Measurements from ENCODE around the gene EMB. TPM values are rescaled to one million over a fixed set of nuclear protein-coding genes. Genes with fewer than 3 reads are reported as not detected.
"Not testable (repeated sequence)": the region's sequence is repeated elsewhere in the genome, so short reads cannot be mapped to it uniquely, and the experiment has no call there.

Gene EMB
- total and polyA plus RNA-seq, 2 experiments from 2014 or later: 0.22 TPM; not detected in 1

DNA sequence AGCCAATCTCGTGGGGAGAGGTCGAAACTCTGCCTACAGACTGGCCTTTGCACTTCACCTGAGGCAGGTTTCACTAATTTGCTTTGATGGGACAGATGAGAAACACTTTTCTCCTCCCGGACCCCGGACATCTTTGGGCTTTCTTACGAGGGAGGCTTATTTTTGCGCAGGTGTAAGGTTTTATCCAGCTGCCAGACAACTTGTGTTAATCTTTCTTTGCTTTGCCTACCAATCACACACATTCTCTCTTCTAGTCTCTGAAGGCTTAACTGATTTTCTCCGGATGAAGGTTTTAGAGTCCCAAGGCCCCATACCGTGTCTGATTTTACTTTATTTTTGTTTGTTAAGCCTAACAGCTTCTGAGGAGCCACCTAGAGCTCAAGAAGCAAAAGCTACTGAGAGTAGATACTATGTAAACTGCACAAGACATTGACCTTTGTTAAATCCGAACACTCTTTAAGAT is 436 bp upstream of the EMB start:
- H3K9me2 ChIP-seq (ENCODE audit: insufficient read depth): no peaks in the 10 kb centered on the region
- TF ChIP-seq EZH2 (IDR thresholded peaks at IDR 0.05; ENCODE audit: insufficient read depth, poor library complexity, severe bottlenecking) (no peak), EZH2phosphoT487 (IDR thresholded peaks at IDR 0.05; ENCODE audit: insufficient read depth, low read depth) (no peak)
- no peaks in the 10 kb centered on the region for H3K79me2 ChIP-seq (ENCODE audit: insufficient read depth)
- no peak overlapping the region for H3K4me3 ChIP-seq
- no peaks in the 10 kb centered on the region for H3K36me3 ChIP-seq (ENCODE audit: low read depth)
- H3F3A ChIP-seq (ENCODE audit: insufficient read depth): no peaks in the 10 kb centered on the region
- in situ Hi-C loops (cut with MboI): no loop called here
- no peak for DNase-seq
- no peak overlapping the region for H2AFZ ChIP-seq
- no peak overlapping the region for H3K4me2 ChIP-seq (ENCODE audit: unreplicated experiment)
- no peaks in the 10 kb centered on the region for H3K9me3 ChIP-seq (ENCODE audit: low read depth)
- H4K20me1 ChIP-seq (ENCODE audit: insufficient read depth): no peaks in the 10 kb centered on the region
- no peak overlapping the region for H3K9ac ChIP-seq
- WGBS, 2 experiments (ENCODE audit: low coverage in 1 of 2, low lambda C conversion rate in 2 of 2, missing lambda C conversion rate in 2 of 2): 5 to 6% methylated on average over 9 of the region's 9 CpGs
- H3K27me3 ChIP-seq (replicated peaks; ENCODE audit: insufficient read depth): peaks cover 5% of the 10 kb centered on the region; the same call in 1 of the 2 replicates
- no peak overlapping the region for H3K27ac ChIP-seq
- no peaks in the 10 kb centered on the region for H3K4me1 ChIP-seq (ENCODE audit: insufficient read depth)

DNA sequence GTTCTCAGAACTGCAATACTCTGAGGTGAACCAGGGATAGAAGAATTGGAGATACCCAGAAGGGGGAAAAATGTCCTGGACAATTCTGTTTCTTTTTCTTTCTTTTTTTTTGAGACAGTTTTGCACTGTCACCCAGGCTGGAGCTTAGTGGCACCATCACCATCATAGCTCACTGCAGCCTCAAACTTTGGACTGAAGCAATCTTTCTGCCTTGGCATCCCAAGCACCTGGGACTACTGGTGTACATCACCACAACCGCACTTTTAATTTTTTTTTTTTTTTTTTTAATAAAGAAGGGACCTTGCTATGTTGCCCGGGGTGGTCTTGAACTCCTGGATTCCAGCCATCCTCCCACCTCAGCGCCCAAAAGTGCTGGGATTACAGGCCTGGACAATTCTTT is 1.9 kb downstream of the EMB start:
- in situ Hi-C loops (cut with MboI): no loop called here
- no peaks in the 10 kb centered on the region for H3K4me1 ChIP-seq (ENCODE audit: insufficient read depth)
- no peaks in the 10 kb centered on the region for H3K36me3 ChIP-seq (ENCODE audit: low read depth)
- H3K9ac ChIP-seq: no peak overlapping the region
- H3K79me2 ChIP-seq (ENCODE audit: insufficient read depth): no peaks in the 10 kb centered on the region
- H4K20me1 ChIP-seq (ENCODE audit: insufficient read depth): no peaks in the 10 kb centered on the region
- H3F3A ChIP-seq (ENCODE audit: insufficient read depth): no peaks in the 10 kb centered on the region
- TF ChIP-seq EZH2 (IDR thresholded peaks at IDR 0.05; ENCODE audit: insufficient read depth, poor library complexity, severe bottlenecking) (no peak), EZH2phosphoT487 (IDR thresholded peaks at IDR 0.05; ENCODE audit: insufficient read depth, low read depth) (no peak)
- no peak overlapping the region for H3K27ac ChIP-seq
- no peak overlapping the region for H3K4me2 ChIP-seq (ENCODE audit: unreplicated experiment)
- no peak for DNase-seq
- H3K4me3 ChIP-seq: no peak overlapping the region
- 13 to 15% methylated on average over 3 of the region's 3 CpGs for WGBS, 2 experiments (ENCODE audit: low coverage in 1 of 2, low lambda C conversion rate in 2 of 2, missing lambda C conversion rate in 2 of 2)
- H3K9me3 ChIP-seq (ENCODE audit: low read depth): no peaks in the 10 kb centered on the region
- H3K9me2 ChIP-seq (ENCODE audit: insufficient read depth): no peaks in the 10 kb centered on the region
- peaks cover 5% of the 10 kb centered on the region; the same call in 1 of the 2 replicates for H3K27me3 ChIP-seq (replicated peaks; ENCODE audit: insufficient read depth)
- no peak overlapping the region for H2AFZ ChIP-seq

DNA sequence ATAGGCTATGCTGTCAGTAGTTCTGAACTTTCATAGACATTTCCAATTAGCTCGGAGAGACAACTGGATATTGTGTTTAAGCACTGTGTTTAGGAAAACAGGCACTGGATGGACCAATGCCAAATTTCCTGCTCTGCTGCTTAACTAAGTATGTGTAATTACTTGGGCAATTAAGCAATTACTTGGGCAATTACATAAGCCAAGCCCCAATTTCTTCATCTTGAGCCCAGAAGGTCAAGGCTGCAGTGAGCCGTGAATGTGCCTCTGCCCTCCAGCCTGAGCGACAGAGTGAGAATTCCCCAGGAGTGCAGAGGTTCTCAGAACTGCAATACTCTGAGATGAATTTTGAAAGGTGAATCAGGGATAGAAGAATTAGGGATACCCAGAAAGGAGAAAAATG is 3.0 kb downstream of the EMB start:
- H3K4me3 ChIP-seq; H3K36me3 ChIP-seq (ENCODE audit: low read depth); H3K4me1 ChIP-seq (ENCODE audit: insufficient read depth); H3K27me3 ChIP-seq (replicated peaks; ENCODE audit: insufficient read depth); H4K20me1 ChIP-seq (ENCODE audit: insufficient read depth); H3K4me2 ChIP-seq (ENCODE audit: unreplicated experiment); in situ Hi-C loops (cut with MboI); DNase-seq; H3F3A ChIP-seq (ENCODE audit: insufficient read depth); H3K27ac ChIP-seq; H3K79me2 ChIP-seq (ENCODE audit: insufficient read depth); H3K9ac ChIP-seq; H3K9me2 ChIP-seq (ENCODE audit: insufficient read depth); H3K9me3 ChIP-seq (ENCODE audit: low read depth); H2AFZ ChIP-seq: not testable (repeated sequence)
- WGBS, 2 experiments (ENCODE audit: low coverage in 1 of 2, low lambda C conversion rate in 2 of 2, missing lambda C conversion rate in 2 of 2): 22 to 33% methylated on average over 2 to 3 of the region's 3 CpGs

DNA sequence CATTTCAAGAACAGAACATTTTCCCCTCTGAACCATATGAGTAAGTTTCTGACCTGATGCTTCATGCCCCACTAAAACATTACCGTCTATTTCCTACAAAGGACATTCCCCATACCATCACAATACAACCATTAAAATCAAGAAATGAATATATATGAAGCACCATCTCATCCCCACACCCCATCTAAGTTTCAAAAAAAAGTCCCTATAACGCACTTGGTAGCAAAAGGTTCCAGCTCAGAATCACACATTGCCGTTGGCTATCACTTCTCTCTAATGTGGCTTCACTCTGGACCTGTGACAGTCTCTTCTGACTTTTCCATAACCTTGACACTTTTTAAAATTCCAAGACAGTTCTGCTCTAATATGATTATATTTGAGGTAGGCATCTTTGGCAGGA is 5.9 kb downstream of the EMB start:
- no peaks in the 10 kb centered on the region for H3K36me3 ChIP-seq (ENCODE audit: low read depth)
- TF ChIP-seq EZH2 (IDR thresholded peaks at IDR 0.05; ENCODE audit: insufficient read depth, poor library complexity, severe bottlenecking) (no peak), EZH2phosphoT487 (IDR thresholded peaks at IDR 0.05; ENCODE audit: insufficient read depth, low read depth) (no peak)
- H3F3A ChIP-seq (ENCODE audit: insufficient read depth): no peaks in the 10 kb centered on the region
- H3K4me2 ChIP-seq (ENCODE audit: unreplicated experiment): no peak overlapping the region
- H4K20me1 ChIP-seq (ENCODE audit: insufficient read depth): no peaks in the 10 kb centered on the region
- H3K27me3 ChIP-seq (replicated peaks; ENCODE audit: insufficient read depth): no peaks in the 10 kb centered on the region; the same call in 1 of the 2 replicates
- no peak overlapping the region for H3K27ac ChIP-seq
- H3K9me2 ChIP-seq (ENCODE audit: insufficient read depth): no peaks in the 10 kb centered on the region
- H2AFZ ChIP-seq: no peak overlapping the region
- H3K9me3 ChIP-seq (ENCODE audit: low read depth): no peaks in the 10 kb centered on the region
- in situ Hi-C loops (cut with MboI): no loop called here
- 32 to 42% methylated on average over 3 of the region's 3 CpGs for WGBS, 2 experiments (ENCODE audit: low coverage in 1 of 2, low lambda C conversion rate in 2 of 2, missing lambda C conversion rate in 2 of 2)
- H3K9ac ChIP-seq: no peak overlapping the region
- H3K79me2 ChIP-seq (ENCODE audit: insufficient read depth): no peaks in the 10 kb centered on the region
- no peak overlapping the region for H3K4me3 ChIP-seq
- no peak for DNase-seq
- H3K4me1 ChIP-seq (ENCODE audit: insufficient read depth): no peaks in the 10 kb centered on the region

DNA sequence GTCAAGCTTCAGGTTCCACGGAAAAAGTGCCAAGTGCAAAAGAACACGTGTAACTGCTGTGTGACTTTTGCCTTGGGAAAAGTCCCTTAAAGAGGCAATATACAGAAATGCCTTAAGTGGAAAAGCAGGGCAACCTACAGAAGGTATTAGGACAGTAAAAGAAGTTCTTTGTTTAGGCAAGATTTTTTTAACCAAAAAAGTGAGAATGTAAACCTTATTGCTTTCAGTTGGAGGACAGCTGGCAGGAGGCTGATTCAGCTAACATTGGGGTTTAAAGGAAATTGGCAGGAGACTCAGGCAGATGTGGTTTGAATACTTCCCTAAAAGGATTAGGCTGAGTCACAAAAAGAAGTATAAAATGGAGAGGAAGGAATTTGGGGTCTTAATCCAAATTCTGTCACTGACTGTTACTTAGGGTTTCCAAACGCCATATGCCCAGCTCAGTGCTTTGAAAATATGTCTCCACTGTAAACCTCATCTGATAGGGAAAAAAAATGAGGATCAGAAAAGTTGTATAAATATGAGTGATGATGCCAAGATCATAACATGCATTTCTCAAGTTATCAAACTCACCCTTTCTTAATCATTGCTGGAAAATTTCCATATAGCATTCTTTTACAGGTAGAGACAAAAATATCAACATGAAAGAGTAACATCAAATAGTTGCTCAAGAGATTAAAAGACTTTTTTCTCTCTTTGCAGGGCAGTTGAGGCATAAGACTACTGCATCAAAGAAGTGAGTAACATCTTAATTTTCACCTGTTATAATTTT is 9.8 kb downstream of the EMB start:
- H3K4me3 ChIP-seq; H3K9me3 ChIP-seq (ENCODE audit: low read depth); H3K27me3 ChIP-seq (replicated peaks; ENCODE audit: insufficient read depth); DNase-seq; H3K4me1 ChIP-seq (ENCODE audit: insufficient read depth); H3K27ac ChIP-seq; H2AFZ ChIP-seq; H3F3A ChIP-seq (ENCODE audit: insufficient read depth); H3K9me2 ChIP-seq (ENCODE audit: insufficient read depth); H3K79me2 ChIP-seq (ENCODE audit: insufficient read depth); H3K4me2 ChIP-seq (ENCODE audit: unreplicated experiment); H3K9ac ChIP-seq; H3K36me3 ChIP-seq (ENCODE audit: low read depth); in situ Hi-C loops (cut with MboI); H4K20me1 ChIP-seq (ENCODE audit: insufficient read depth): not testable (repeated sequence)
- 1 to 3% methylated on average over 3 of the region's 3 CpGs for WGBS, 2 experiments (ENCODE audit: low coverage in 1 of 2, low lambda C conversion rate in 2 of 2, missing lambda C conversion rate in 2 of 2)

DNA sequence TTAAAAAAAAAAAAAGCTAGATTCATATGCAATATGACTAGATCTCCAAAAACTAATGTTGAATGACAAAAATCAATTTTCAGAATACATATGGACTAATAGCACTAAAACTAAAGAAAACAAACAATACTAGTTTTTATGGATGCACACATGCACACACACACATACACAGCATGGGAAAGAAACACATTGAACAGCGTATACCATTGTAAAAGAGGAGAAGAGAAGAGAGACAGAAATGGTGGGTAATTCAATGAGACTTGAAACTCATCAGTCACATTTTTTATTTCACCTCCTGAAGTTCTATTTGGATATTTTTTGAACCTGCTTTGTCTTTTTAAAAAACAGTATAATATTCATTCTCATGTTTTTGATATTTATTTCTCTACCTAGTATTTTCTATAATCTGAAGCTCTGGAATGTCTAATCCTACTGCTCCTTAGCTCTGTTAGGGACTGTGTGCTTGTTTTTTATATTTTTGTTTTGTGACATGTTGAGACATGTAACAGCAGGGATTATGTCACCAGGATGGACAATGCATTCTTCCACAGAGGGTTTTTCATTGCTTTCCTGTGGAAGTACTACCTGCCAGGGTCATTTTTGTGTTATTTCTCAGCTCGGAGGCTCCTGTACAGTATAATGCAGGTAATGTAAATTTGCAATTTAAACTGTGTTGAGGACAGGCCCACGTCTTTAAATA is 17.8 kb downstream of the EMB start:
- not testable (repeated sequence) for H3K79me2 ChIP-seq (ENCODE audit: insufficient read depth); H2AFZ ChIP-seq
- WGBS, 2 experiments (ENCODE audit: low coverage in 1 of 2, low lambda C conversion rate in 2 of 2, missing lambda C conversion rate in 2 of 2): 29 to 36% methylated on average over 3 of the region's 3 CpGs

More for the DNA sequence above, 17.8 kb downstream of the EMB start:
- H3K9ac ChIP-seq; H3K27ac ChIP-seq; H3K27me3 ChIP-seq (replicated peaks; ENCODE audit: insufficient read depth); DNase-seq; H3K36me3 ChIP-seq (ENCODE audit: low read depth); H4K20me1 ChIP-seq (ENCODE audit: insufficient read depth); in situ Hi-C loops (cut with MboI); H3K4me1 ChIP-seq (ENCODE audit: insufficient read depth); H3K4me3 ChIP-seq; H3F3A ChIP-seq (ENCODE audit: insufficient read depth); H3K9me3 ChIP-seq (ENCODE audit: low read depth); H3K9me2 ChIP-seq (ENCODE audit: insufficient read depth); H3K4me2 ChIP-seq (ENCODE audit: unreplicated experiment): not testable (repeated sequence)
